Subcutaneous adipose tissue (tissue), 4 donors: ENCODE data around the gene AMN. TPM values are rescaled to one million over a fixed set of nuclear protein-coding genes. Genes with fewer than 3 reads are reported as not detected.

Source experiments
- CTCF ChIP-seq: fragments of 450-650 bp; IDR thresholded peaks from one replicate; pipeline ENCODE4 v1.5.1; 2016; ENCODE audit warnings: low read depth, mild to moderate bottlenecking, control low read depth, antibody characterized with exemption, moderate library complexity
- total RNA-seq, 4 donors: library from RNA; depleted of rRNA; stranded (reverse); fragments of >200 nt; gene quantifications; one replicate each; pipeline ENCODE4 v1.1.0, GENCODE V29; 2016

The AMN gene
- total RNA-seq, 4 donors from 2014 or later, result 0.66 to 1.9 TPM; not detected in 2

DNA sequence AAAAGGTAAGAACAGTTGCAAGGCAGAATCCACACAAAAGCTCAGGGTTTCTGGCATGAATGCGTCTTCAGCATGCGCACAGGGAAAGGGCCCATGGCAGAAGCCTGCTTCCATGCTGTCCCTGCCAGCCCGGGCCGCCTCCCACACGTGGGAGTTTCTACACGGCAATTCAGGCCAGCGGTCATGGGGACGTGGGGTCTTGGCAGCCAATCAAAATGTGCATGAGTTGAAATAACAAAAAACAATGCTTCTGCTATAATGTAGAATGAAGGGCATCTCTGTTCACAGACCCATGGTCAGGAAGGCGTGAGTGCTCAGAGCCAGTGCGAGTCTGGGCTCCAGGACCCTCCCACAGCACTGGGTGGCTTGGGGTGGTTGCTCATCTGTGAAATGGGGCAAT lies 28.6 kb downstream of the AMN start:
- no peak for TF ChIP-seq CTCF

DNA sequence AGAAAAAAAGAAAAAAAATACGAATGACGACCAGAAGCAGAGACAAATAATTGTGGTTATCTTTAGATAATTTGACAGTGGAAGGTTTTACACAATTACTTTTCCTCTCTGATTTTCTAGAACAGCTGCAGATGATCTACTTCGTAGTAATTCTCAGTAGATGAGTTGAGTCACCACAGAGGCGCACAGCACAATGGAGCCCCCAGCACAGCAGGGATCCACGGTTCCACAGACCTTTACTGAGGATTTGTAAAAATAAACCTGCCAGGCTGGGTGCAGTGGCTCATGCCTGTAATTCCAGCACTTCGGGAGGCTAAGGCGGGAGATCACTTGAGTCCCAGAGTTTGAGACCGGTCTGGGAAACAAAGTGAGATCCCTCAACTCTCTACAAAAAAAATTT lies 29.3 kb downstream of the AMN start:
- TF ChIP-seq CTCF, result no peak

GRCh38 chr14:102952276-102952675 lies 29.8 kb downstream of the AMN start:
- no peak for TF ChIP-seq CTCF

DNA sequence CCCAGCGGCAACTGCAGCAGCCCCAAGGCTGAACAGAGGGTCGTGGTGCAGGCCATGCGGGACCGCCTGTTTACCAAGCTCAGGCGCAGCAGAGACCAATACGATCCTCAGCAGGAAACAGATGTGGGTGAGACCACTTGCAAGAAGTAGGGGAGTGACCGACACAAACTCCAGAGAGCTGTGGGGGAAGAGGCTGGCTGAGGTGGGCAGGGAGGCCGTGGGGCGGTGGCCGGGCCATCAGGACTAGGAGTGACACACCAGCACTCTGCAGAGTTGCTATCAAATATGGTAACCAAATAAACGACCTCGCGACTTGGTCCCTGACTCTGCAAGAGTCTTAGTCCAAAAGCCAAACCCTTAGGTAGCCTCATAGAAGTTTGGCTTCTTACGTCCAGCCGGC lies 30.6 kb downstream of the AMN start:
- TF ChIP-seq CTCF, result no peak

DNA sequence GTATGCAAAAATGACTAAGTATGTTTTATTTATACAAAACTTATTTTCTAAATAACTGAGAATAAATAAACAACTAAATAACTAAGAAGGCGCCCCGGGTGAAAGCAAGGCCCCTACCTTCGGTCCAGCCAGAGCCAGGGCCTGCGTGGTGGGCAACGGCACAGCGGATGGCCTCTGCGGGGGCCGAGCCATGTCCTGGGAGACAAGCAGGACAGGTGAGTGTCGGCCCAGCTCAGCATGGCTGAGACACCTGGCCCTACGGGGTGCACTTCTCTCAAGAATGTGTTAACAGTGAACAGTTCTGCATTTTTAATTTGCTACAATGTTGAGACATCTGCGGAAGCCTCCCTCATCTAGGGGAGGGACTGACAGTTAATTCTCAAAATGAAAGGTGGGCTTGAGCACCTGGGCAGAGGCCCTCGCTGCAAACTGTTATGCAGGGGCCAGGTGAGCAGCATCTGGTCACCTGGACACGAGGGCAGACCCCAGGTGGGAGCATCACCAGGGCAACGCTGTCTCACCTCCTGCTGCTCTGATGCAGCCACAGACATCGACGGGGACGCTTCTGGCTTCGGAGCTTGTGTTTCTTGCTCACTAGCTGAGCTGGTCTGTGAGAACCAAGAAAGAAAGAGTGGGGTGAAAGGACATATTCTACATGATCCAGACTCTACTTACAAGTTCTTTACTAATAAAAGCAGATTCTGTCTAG lies 31.8 kb downstream of the AMN start:
- no peak for TF ChIP-seq CTCF

DNA sequence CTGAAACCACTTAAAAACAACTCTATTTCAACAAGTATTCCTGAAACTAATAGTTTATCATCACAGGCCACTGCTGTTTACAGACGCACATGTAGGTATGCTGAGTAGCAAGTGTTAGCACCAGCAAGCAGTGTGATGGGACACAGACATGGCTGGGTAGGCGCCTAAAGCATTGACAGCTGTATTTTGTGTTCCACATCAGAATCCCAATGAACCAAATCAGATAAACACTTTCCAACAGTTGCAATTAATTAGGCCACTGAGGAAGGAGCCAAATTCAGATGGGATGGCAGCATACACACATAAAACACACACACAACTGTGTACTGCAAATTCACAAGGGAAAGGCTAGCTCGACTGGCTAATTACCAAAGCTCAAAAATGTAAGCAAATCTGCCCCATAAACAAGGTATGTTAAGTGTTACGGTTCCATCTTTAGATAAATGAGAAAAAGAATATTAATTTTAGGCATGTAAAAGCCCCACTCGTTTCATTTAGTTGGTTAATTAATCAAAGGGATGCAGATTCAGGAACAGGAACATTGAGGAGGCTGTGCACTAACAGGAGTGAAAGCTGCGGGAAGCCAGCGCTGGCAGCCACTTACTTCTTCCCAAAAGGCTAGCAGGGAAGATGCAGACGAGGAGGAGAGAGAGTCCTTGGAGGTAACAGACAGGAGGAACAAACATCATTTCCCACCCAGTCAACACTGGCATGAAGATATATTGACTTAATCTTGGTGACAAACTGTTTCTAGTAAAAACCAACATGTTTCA lies 33.4 kb downstream of the AMN start:
- TF ChIP-seq CTCF, result no peak

- TF ChIP-seq CTCF, result no peak
Observed at GRCh38 chr14:102957222-102957621, 34.8 kb downstream of the AMN start.
